Activated CD8-positive, alpha-beta T cell treated with anti-CD3 and anti-CD28 coated beads, Interleukin-2, amount 10 ng/mL, durations not matched to agents 7 days and 5 days (primary cell): ENCODE results near the gene MYLK. TPM values are rescaled to one million over a fixed set of nuclear protein-coding genes. Genes with fewer than 3 reads are reported as not detected.
A peak's percentile ranks its signal among the peaks of the same experiment; 100 is the strongest.
"Not testable (repeated sequence)": the region's sequence is repeated elsewhere in the genome, so short reads cannot be mapped to it uniquely, and the experiment has no call there.

Experiments used
- ATAC-seq: fragments of 150-1000 bp; cut with Tn5 transposase; one replicate; pipeline ENCODE4 v1.10.0; 2021; ENCODE audit warnings: moderate library complexity
- CTCF ChIA-PET: fragments of 350-600 bp; sonication (Branson Sonifier 250); formaldehyde crosslinking; loops from one replicate; lab custom pipeline; 2021; ENCODE audit warnings: antibody characterized with exemption; lab: Charles Lee
- POLR2A ChIA-PET: fragments of 350-600 bp; sonication (Branson Sonifier 250); formaldehyde crosslinking; loops from one replicate; lab custom pipeline; 2021; ENCODE audit warnings: antibody characterized with exemption; lab: Charles Lee
- DNase-seq: peaks from one replicate; pipeline ENCODE4 v3.0.0-alpha.2; 2020
- H3K27ac Mint-ChIP-seq: one replicate; pipeline ENCODE4 v1.8.0; 2021; ENCODE audit warnings: mild to moderate bottlenecking, mixed read lengths
- H3K27me3 Mint-ChIP-seq: one replicate; pipeline ENCODE4 v1.8.0; 2021; ENCODE audit warnings: low read depth, mixed read lengths
- H3K36me3 Mint-ChIP-seq: one replicate; pipeline ENCODE4 v1.8.0; 2021; ENCODE audit warnings: low read depth, mixed read lengths
- H3K4me1 Mint-ChIP-seq: one replicate; pipeline ENCODE4 v1.8.0; 2021; ENCODE audit warnings: low read depth, mixed read lengths
- H3K4me3 Mint-ChIP-seq: one replicate; pipeline ENCODE4 v1.8.0; 2021; ENCODE audit warnings: mild to moderate bottlenecking, mixed read lengths
- H3K9me3 Mint-ChIP-seq: one replicate; pipeline ENCODE4 v1.8.0; 2022; ENCODE audit warnings: mixed read lengths; ENCODE audit not compliant: insufficient read depth
- total RNA-seq, 2 experiments: library from RNA; stranded (reverse); gene quantifications; one replicate each; pipeline ENCODE4 v1.2.3, GENCODE V29; 2021

MYLK gene
- total RNA-seq, 2 experiments from 2014 or later: not detected

GRCh38 chr3:123893012-123893411 lies 8.9 kb upstream of the MYLK start:
- Mint-ChIP-seq H3K27ac (no peak overlapping the region), H3K36me3 (no peaks in the 10 kb centered on the region), H3K4me3 (no peak overlapping the region), H3K4me1 (no peaks in the 10 kb centered on the region), H3K27me3 (peaks cover 13% of the 10 kb centered on the region), H3K9me3 (peaks cover 11% of the 10 kb centered on the region)
- ChIA-PET CTCF (no interaction called here), POLR2A (no interaction called here)
- ATAC-seq (no peak), DNase-seq (no peak)

- no peaks in the 10 kb centered on the region for H3K36me3 Mint-ChIP-seq
- peaks cover 11% of the 10 kb centered on the region for H3K9me3 Mint-ChIP-seq
- no peak overlapping the region for H3K27ac Mint-ChIP-seq
- peaks cover 15% of the 10 kb centered on the region for H3K27me3 Mint-ChIP-seq
- POLR2A ChIA-PET: no interaction called here
- H3K4me3 Mint-ChIP-seq: no peak overlapping the region
- no peak for ATAC-seq
- no peak for DNase-seq
- H3K4me1 Mint-ChIP-seq: no peaks in the 10 kb centered on the region
- CTCF ChIA-PET: no interaction called here
Measured at GRCh38 chr3:123892195-123892594, 8.1 kb upstream of the MYLK start.

GRCh38 chr3:123890991-123891390 lies 6.9 kb upstream of the MYLK start:
- peaks cover 11% of the 10 kb centered on the region for H3K9me3 Mint-ChIP-seq
- POLR2A ChIA-PET, CTCF ChIA-PET: not testable (repeated sequence)

DNA sequence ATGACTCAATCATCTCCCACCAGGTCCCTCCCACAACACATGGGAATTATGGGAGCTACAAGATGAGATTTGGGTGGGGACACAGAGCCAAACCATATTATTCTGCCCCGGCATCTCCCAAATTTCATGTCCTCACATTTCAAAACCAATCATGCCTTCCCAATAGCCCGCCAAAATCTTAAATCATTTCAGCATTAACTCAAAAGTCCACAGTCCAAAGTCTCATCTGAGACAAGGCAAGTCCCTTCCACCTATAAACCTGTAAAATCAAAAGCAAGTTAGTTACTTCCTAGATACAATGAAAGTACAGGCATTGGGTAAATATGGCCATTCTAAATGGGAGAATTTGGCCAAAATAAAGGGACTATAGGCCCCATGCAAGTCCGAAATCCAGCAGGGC lies 6.0 kb upstream of the MYLK start:
- H3K36me3 Mint-ChIP-seq, H3K4me1 Mint-ChIP-seq, H3K4me3 Mint-ChIP-seq, H3K27ac Mint-ChIP-seq, CTCF ChIA-PET, ATAC-seq, DNase-seq, POLR2A ChIA-PET: not testable (repeated sequence)
- peaks cover 11% of the 10 kb centered on the region for H3K9me3 Mint-ChIP-seq
- peaks cover 22% of the 10 kb centered on the region for H3K27me3 Mint-ChIP-seq

More at GRCh38 chr3:123890991-123891390, 6.9 kb upstream of the MYLK start:
- H3K36me3 Mint-ChIP-seq, ATAC-seq, H3K27ac Mint-ChIP-seq, DNase-seq, H3K4me1 Mint-ChIP-seq, H3K4me3 Mint-ChIP-seq: not testable (repeated sequence)
- peaks cover 17% of the 10 kb centered on the region for H3K27me3 Mint-ChIP-seq

DNA sequence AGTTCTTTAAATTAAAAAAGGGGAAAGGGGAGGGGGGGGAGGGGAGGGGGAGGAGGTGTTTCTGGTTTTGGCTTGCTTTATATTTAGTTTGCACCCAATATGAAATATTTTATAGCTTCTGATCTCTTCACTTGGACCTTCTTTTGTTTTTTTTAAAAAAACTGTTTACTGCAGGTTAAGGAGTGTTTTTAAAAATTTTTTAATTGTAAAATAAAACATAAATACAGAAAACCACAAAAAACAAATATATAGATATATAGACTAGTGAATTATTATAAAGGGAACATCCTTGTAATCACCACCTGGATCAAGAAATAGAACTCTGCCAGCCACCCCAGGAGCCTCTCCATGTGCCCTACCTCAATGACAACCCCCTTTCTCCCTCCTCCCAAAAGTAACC lies 861 bp upstream of the MYLK start:
- ChIA-PET POLR2A (no interaction called here), CTCF (no interaction called here)
- H3K4me3 Mint-ChIP-seq: no peak overlapping the region
- no peak overlapping the region for H3K27ac Mint-ChIP-seq
- ATAC-seq: no peak
- H3K36me3 Mint-ChIP-seq: no peaks in the 10 kb centered on the region
- no peak for DNase-seq
- H3K27me3 Mint-ChIP-seq: peaks cover 54% of the 10 kb centered on the region
- H3K9me3 Mint-ChIP-seq: no peaks in the 10 kb centered on the region
- peaks cover 16% of the 10 kb centered on the region for H3K4me1 Mint-ChIP-seq

DNA sequence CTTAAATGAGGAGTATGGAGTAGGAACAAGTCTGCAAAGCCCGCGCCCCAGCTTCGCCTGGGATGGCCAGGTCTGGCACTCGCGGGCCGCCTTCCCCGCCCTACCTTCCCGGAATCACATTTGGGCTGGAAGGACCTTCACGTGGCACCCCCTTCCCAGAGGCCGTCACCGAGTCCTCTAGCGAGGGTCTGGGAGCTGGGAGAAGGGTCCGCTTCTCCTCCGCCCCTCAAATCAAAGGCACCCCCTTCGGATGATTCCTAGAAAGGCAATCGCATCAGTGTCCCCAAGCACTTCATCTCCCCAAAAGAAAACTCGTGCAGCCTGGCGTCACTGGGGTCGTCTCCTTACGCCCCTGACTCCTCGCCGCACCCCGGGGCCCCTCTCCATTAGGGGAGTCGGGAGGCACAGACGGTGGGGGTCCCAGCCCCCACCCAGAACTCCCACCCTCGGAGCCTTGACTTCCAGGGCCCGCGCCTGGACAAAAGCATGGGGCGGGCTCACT lies 380 bp downstream of the MYLK start:
- no peaks in the 10 kb centered on the region for H3K36me3 Mint-ChIP-seq
- CTCF ChIA-PET: interaction anchor here (1.1 kb wide), 1 partner anchor 16 kb away, joined by 4 read pairs; no protein-coding TSS in a partner anchor

DNA sequence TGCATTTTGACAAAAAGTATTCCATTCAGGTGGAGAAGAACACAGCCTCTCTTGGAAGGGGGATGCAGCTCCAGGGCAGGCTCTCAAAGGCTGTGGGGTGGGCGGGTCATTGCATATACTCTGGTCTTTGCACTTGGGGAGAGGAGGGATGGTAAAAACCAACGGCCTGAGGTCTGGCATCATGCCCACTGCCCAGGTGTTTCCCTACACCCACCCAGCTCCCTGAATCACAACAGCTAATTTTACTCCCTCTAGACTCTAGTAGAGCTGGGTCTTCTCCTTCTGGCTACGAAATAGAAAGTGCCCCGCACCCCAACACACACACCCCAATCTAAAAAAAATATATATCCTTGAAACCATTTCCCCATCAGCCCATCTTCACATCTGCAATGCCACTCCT lies 1.0 kb downstream of the MYLK start:
- ChIA-PET CTCF (interaction anchor here (1.0 kb wide), 1 partner anchor 26 kb away, joined by 3 read pairs; no protein-coding TSS in a partner anchor), POLR2A (no interaction called here)
- Mint-ChIP-seq H3K4me1 (peaks cover 16% of the 10 kb centered on the region), H3K4me3 (peak overlapping the region; percentile 58), H3K9me3 (no peaks in the 10 kb centered on the region), H3K27ac (no peak overlapping the region), H3K36me3 (no peaks in the 10 kb centered on the region), H3K27me3 (peaks cover 50% of the 10 kb centered on the region)
- ATAC-seq: no peak
- no peak for DNase-seq

More for the DNA sequence above, 380 bp downstream of the MYLK start:
- H3K4me3 Mint-ChIP-seq: peak overlapping the region; percentile 58
- peaks cover 16% of the 10 kb centered on the region for H3K4me1 Mint-ChIP-seq
- peaks cover 55% of the 10 kb centered on the region for H3K27me3 Mint-ChIP-seq
- no peak overlapping the region for H3K27ac Mint-ChIP-seq
- DNase-seq (no peak), ATAC-seq (no peak)
- POLR2A ChIA-PET: no interaction called here
- H3K9me3 Mint-ChIP-seq: no peaks in the 10 kb centered on the region

GRCh38 chr3:123881771-123882170 lies 2.4 kb downstream of the MYLK start:
- H3K4me1 Mint-ChIP-seq: peaks cover 16% of the 10 kb centered on the region
- no peak for DNase-seq
- H3K4me3 Mint-ChIP-seq: no peak overlapping the region
- H3K27me3 Mint-ChIP-seq: peaks cover 46% of the 10 kb centered on the region
- CTCF ChIA-PET: no interaction called here
- no peaks in the 10 kb centered on the region for H3K36me3 Mint-ChIP-seq
- no peak overlapping the region for H3K27ac Mint-ChIP-seq
- POLR2A ChIA-PET: no interaction called here
- no peak for ATAC-seq
- no peaks in the 10 kb centered on the region for H3K9me3 Mint-ChIP-seq

- peaks cover 16% of the 10 kb centered on the region for H3K4me1 Mint-ChIP-seq
- ATAC-seq (no peak), DNase-seq (no peak)
- H3K27ac Mint-ChIP-seq: no peak overlapping the region
- ChIA-PET POLR2A (no interaction called here), CTCF (no interaction called here)
- no peak overlapping the region for H3K4me3 Mint-ChIP-seq
- H3K9me3 Mint-ChIP-seq: no peaks in the 10 kb centered on the region
- H3K36me3 Mint-ChIP-seq: no peaks in the 10 kb centered on the region
- H3K27me3 Mint-ChIP-seq: peaks cover 42% of the 10 kb centered on the region
Measured at GRCh38 chr3:123880998-123881561, 3.1 kb downstream of the MYLK start.

- DNase-seq (no peak), ATAC-seq (no peak)
- Mint-ChIP-seq H3K27ac (no peak overlapping the region), H3K4me1 (peaks cover 7% of the 10 kb centered on the region), H3K9me3 (no peaks in the 10 kb centered on the region), H3K27me3 (peaks cover 36% of the 10 kb centered on the region), H3K36me3 (no peaks in the 10 kb centered on the region), H3K4me3 (no peak overlapping the region)
- ChIA-PET CTCF (no interaction called here), POLR2A (no interaction called here)
Measured at GRCh38 chr3:123878807-123879206, 5.3 kb downstream of the MYLK start.

GRCh38 chr3:123877965-123878364 lies 6.2 kb downstream of the MYLK start:
- no peaks in the 10 kb centered on the region for H3K9me3 Mint-ChIP-seq
- H3K4me1 Mint-ChIP-seq: no peaks in the 10 kb centered on the region
- H3K4me3 Mint-ChIP-seq: no peak overlapping the region
- H3K27ac Mint-ChIP-seq: no peak overlapping the region
- H3K36me3 Mint-ChIP-seq: no peaks in the 10 kb centered on the region
- DNase-seq (no peak), ATAC-seq (no peak)
- ChIA-PET POLR2A (no interaction called here), CTCF (no interaction called here)
- peaks cover 31% of the 10 kb centered on the region for H3K27me3 Mint-ChIP-seq

DNA sequence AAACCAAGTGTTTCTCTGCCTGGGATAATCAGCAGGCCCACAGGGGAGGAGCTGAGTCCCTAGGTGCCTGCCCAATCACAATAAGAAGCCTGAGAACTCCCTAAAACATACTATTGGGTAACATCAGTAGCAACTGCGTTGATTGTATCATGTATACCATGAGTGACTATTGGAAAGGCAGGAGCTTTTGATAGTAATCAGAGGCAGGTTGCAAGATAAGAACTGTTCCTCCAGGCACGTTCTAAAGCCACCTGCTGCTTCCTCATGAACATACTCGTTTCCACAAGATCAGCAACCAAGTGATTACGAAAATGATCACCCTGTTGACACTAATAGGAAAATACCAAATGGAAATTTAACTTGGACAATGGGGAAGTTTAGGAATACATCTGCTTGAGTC lies 6.7 kb downstream of the MYLK start:
- Mint-ChIP-seq H3K4me3 (no peak overlapping the region), H3K9me3 (no peaks in the 10 kb centered on the region), H3K27ac (no peak overlapping the region), H3K27me3 (peaks cover 29% of the 10 kb centered on the region), H3K36me3 (no peaks in the 10 kb centered on the region), H3K4me1 (no peaks in the 10 kb centered on the region)
- DNase-seq: no peak
- ATAC-seq: no peak
- ChIA-PET POLR2A (no interaction called here), CTCF (no interaction called here)

DNA sequence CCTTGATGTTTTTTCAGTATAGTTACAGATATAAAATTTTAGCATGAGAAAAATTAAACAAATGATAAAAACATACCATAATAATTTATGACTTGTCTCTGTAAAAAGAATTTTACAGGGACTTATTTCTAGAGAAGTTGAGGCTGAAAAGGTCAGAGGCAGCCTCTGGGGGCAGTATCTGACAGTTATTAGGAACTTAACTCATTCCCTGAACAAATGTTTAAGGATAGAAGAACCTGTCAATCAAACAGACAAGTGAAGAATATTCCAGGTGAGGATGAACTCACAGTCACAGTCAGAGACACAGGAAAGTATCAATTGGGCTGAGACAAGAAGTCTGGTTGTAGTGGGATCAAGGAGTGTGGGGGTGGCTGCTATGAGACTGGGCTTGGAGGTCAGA lies 7.3 kb downstream of the MYLK start:
- H3K27me3 Mint-ChIP-seq: peaks cover 31% of the 10 kb centered on the region
- no peaks in the 10 kb centered on the region for H3K4me1 Mint-ChIP-seq
- no peak for DNase-seq
- no peak overlapping the region for H3K4me3 Mint-ChIP-seq
- no peak overlapping the region for H3K27ac Mint-ChIP-seq
- no peak for ATAC-seq
- ChIA-PET POLR2A (no interaction called here), CTCF (no interaction called here)
- no peaks in the 10 kb centered on the region for H3K9me3 Mint-ChIP-seq
- no peaks in the 10 kb centered on the region for H3K36me3 Mint-ChIP-seq
